ENCODE results near the gene OR4Q3. TPM values are rescaled to one million over a fixed set of nuclear protein-coding genes. Genes with fewer than 3 reads are reported as not detected.

OR4Q3 gene
- total RNA-seq, 1 donor from 2014 or later: not detected

Other genes starting within 250 kb of the OR4Q3 start
- gene OR11H2, start 29.7 kb upstream of the OR4Q3 start, total RNA-seq (ENCODE audit: unreplicated experiment): not detected
- not detected for gene OR4M1, start 29.9 kb downstream of the OR4Q3 start, total RNA-seq (ENCODE audit: unreplicated experiment)
- gene OR4N2, start 60.2 kb downstream of the OR4Q3 start, total RNA-seq (ENCODE audit: unreplicated experiment): not detected
- not detected for gene OR4K2, start 131.6 kb downstream of the OR4Q3 start, total RNA-seq (ENCODE audit: unreplicated experiment)
- not detected for gene OR4K5, start 177.0 kb downstream of the OR4Q3 start, total RNA-seq (ENCODE audit: unreplicated experiment)
- gene OR4K1, start 187.3 kb downstream of the OR4Q3 start, total RNA-seq (ENCODE audit: unreplicated experiment): not detected
- gene OR4K15, start 232.0 kb downstream of the OR4Q3 start, total RNA-seq (ENCODE audit: unreplicated experiment): not detected

Measured in glutamatergic neuron (in vitro differentiated cells).